HG03460 (cell line): ENCODE data around the gene NISCH.

Source experiments
- ATAC-seq: cut with Tn5 transposase; IDR thresholded peaks from one replicate; pipeline ENCODE4 v1.9.1; 2021; ENCODE audit not compliant: unreplicated experiment

Gene NISCH

GRCh38 chr3:52511509-52511908 is 56.1 kb downstream of the NISCH start:
- no peak for ATAC-seq

- ATAC-seq, result no peak
Measured at GRCh38 chr3:52512105-52512504, 56.7 kb downstream of the NISCH start.

DNA sequence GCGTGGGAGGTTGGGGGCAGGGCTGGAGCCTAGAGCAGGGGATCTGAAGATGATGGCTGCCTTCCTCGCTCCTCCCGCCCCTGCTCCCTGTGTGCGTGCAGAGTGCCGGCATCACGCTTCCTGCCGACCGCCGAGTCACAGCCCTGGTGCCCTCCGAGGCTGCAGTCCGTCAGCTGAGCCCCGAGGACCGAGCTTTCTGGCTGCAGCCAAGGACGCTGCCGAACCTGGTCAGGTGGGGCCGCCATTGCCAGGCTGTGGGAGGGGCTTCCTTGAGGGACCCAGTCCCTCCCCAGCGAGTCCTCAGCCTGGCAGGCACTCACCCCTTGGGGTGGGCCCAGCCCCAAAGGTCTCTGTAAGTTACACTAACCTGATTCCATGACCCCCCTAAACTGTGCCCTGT is 57.3 kb downstream of the NISCH start:
- no peak for ATAC-seq

- no peak for ATAC-seq
Measured at GRCh38 chr3:52513281-52513680, 57.9 kb downstream of the NISCH start.

- no peak for ATAC-seq
Measured at GRCh38 chr3:52514576-52514975, 59.2 kb downstream of the NISCH start.

- ATAC-seq, result no peak
Measured at GRCh38 chr3:52515192-52515591, 59.8 kb downstream of the NISCH start.

GRCh38 chr3:52516509-52517195 is 61.2 kb downstream of the NISCH start:
- ATAC-seq, result no peak

DNA sequence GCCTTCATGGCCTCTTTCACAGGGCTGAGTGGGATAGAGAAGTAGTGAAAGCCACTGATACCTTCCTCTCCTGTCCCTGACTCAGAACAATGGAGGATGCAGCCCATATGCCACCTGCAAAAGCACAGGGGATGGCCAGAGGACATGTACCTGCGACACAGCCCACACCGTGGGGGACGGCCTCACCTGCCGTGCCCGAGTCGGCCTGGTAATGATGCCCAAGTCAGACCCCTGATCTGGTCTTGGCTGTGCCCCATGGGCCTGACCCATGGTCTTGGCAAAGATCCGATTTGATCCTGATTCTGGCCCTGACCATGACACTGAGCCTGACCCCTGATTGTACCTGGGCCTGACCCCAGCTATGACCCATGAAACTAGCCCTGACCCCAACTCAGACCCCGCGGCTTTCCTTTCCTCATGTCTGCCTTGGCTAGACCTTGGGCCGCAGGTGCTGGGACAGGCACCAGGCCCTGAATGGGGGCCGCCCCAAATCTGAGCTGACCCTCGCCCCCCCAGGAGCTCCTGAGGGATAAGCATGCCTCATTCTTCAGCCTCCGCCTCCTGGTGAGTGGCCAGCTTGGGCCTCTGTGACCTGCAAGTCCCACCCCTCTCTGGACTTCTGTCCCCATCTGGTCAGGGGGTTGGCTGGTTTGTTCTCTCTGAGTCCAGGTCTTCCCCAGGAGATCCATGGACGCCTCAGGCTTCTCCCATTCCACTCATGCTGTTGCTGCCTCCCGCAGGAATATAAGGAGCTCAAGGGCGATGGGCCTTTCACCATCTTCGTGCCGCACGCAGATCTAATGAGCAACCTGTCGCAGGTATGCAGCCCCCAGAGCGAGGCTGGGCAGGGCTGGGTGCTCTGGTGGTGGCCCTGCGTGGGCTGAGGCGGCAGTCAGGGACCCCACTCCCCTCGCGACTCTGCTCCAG is 62.7 kb downstream of the NISCH start:
- no peak for ATAC-seq

GRCh38 chr3:52518723-52519444 is 63.5 kb downstream of the NISCH start:
- no peak for ATAC-seq

DNA sequence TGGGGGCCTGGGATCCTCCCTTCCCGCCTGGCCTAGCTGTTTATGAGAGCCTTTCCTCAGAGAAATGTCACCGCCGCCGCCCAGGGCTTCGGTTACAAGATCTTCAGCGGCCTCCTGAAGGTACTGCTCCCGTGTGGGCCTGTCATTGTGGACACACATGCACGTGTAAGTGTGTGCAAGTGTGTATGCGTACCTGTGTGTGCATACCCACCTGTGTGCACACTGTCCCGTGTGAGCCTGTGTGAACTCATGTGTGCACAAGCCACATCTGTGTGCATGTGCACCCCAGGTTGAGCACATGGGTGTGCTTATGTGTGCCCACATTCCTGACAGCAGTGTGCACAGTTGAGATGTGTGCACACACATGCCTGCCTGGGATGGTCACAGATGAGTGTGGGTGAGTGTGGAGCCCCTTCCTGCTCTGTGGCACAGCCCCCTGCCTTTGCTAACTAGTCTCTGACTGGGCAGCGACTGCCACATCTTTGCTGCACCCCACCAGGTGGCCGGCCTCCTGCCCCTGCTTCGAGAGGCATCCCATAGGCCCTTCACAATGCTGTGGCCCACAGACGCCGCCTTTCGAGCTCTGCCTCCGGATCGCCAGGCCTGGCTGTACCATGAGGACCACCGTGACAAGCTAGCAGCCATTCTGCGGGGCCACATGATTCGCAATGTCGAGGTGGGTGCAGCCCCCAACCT is 64.2 kb downstream of the NISCH start:
- no peak for ATAC-seq

DNA sequence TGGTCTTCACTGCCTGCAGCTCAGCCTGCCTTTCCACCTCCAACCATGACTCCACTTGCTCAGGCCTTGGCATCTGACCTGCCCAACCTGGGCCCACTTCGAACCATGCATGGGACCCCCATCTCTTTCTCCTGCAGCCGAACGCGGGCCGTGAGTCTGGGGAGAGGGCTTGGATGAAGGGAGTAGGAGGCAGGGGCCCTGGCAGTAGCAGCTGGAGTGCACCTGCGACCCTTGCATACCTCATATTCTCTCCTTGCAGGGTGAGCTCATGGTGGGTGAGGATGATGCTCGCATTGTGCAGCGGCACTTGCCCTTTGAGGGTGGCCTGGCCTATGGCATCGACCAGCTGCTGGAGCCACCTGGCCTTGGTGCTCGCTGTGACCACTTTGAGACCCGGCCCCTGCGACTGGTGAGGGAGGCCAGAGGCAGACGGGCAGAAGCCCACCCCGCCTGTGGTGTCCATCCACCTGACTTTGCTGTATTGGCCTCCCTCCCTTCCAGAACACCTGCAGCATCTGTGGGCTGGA is 64.8 kb downstream of the NISCH start:
- ATAC-seq, result no peak

DNA sequence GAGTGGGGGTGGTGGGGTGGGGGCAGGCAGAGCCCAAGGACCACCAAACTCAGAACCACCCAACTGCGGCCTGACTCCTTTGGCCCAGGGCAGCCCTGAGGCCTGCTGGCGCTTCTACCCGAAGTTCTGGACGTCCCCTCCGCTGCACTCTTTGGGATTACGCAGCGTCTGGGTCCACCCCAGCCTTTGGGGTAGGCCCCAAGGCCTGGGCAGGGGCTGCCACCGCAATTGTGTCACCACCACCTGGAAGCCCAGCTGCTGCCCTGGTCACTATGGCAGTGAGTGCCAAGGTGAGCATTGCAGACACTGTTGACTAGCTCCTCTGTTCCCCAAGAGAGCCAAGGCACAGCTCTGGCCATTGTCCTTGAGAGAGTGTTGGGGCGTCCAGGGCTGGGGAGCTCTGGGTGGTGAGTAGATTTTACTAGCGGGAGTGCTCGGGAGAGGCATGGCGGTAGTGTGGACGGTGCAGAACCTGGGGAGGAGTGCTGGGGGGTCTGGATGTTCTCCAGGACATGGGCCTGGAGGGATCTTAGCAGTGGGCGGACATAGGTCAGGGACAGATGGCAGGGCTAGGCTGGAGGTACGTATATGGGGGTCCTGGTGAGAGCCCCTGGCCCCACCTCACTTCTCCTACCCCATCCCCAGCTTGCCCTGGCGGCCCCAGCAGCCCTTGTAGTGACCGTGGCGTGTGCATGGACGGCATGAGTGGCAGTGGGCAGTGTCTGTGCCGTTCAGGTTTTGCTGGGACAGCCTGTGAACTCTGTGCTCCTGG is 65.5 kb downstream of the NISCH start:
- ATAC-seq, result no peak

GRCh38 chr3:52521488-52521824 is 66.1 kb downstream of the NISCH start:
- no peak for ATAC-seq

- ATAC-seq, result no peak
Measured at GRCh38 chr3:52521881-52522650, 66.7 kb downstream of the NISCH start.

GRCh38 chr3:52522651-52523251 is 67.3 kb downstream of the NISCH start:
- ATAC-seq, result no peak

GRCh38 chr3:52523386-52524257 is 68.2 kb downstream of the NISCH start:
- ATAC-seq, result no peak

DNA sequence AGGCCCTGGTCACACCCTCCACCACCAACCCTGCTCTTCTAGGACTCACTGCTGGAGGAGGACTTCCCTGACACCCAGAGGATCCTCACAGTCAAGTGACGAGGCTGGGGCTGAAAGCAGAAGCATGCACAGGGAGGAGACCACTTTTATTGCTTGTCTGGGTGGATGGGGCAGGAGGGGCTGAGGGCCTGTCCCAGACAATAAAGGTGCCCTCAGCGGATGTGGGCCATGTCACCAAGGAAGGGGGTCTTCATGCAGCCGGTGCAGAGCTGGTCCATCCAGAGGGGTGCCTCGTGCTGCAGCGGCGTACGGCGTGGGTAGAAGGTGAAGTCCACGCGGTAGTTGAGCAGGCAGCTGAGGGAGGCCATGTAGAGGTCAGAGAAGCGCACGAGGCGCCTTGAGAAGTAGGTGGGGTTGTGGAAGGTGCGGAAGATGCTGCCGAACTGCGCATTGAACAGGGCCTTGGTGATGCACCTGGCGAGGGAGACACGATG is 68.9 kb downstream of the NISCH start:
- no peak for ATAC-seq
